Activated T-cell treated with anti-CD3 and anti-CD28 coated beads for 48 hours (primary cell): ENCODE measurements around the gene TASP1.

Experiments used
- DNase-seq: peaks from one replicate; pipeline ENCODE4 v3.0.0-alpha.2; 2020; ENCODE audit warnings: low read depth

TASP1 gene

DNA sequence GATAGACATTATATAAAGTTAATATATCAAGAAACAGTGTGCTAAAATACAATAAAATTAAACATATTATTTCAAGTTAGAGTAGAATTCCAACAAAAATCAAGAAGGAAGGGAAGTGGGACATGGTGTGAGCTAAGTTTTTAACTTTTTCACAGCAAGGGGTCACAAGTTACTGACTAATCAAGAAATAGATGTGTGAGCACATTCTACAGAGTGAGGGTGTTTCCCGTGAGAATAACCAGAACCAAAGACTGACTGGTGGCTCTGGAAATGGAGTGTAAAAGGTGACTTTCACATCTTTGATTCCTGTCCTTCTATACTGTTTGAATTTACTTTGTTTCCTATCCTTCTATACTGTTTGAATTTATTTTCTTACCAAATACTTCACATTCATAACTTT is 206.6 kb downstream of the TASP1 start:
- DNase-seq: no peak

DNA sequence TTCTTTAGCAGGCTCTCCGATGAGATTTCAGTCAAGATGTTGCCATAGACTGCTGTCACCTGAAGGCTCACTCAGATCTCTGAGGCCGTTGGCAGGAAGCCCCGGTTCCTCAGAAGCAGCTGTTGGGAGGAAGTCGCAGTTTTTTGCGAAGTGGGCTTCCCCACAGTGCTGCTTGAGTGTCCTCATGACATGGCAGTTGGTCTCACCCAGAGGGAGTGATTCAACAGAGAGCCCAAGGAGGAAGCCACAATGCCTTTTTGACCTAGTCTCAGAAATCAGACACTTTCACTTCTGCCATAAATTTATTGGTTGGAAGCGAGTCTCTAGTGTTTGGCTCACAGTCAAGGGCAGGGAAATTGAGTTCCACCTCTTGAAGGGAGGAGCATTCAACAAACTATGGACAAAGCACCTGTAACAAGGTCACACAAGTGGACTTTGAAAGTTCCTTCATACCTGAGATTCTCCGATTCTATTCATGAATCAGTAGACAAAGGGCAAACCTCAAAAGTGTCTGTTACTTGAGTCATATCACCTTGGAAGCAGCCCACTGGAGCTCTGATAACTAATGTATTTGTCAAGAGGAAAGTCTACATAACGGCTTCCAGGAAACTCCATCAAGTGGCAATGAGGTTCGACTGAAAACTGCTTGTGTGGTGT is 208.3 kb downstream of the TASP1 start:
- peak; percentile 40 for DNase-seq

DNA sequence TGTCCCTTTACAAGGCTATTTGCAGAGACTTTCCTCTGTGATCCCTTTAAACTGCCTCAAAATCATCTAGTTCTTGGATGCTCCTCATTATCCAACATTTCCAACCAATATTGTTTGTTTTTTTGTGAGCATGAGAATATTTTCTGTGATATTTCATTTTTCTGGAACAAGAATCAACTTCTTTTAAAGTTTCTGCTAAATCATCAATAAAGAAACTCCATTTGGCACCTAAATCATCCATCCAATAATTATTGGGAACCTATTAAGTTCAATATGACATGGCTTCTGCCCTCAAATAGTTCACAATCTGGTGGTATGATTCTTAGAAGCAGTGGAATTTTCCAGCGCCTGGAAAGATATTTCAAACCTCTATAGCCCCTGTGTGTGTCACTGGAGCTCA is 210.0 kb downstream of the TASP1 start:
- DNase-seq: no peak

DNA sequence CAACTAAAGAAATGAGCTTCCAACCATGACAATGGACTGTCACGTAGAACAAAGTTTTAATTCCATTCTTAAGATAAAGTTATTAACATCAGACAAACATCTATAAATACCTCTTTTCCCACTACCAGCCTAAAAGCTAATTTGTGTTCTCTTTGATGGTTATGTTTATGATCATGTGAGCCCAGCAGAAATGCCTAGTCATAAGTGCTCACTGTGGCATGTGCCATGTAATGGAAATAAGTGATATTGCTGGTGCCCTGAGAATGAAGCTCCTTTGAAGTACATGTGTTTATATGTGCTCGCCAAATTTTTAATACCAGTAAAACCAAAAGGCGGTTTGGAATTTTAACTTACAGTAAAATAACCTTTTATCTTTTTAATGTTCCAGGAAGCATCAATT is 211.9 kb downstream of the TASP1 start:
- DNase-seq: no peak

DNA sequence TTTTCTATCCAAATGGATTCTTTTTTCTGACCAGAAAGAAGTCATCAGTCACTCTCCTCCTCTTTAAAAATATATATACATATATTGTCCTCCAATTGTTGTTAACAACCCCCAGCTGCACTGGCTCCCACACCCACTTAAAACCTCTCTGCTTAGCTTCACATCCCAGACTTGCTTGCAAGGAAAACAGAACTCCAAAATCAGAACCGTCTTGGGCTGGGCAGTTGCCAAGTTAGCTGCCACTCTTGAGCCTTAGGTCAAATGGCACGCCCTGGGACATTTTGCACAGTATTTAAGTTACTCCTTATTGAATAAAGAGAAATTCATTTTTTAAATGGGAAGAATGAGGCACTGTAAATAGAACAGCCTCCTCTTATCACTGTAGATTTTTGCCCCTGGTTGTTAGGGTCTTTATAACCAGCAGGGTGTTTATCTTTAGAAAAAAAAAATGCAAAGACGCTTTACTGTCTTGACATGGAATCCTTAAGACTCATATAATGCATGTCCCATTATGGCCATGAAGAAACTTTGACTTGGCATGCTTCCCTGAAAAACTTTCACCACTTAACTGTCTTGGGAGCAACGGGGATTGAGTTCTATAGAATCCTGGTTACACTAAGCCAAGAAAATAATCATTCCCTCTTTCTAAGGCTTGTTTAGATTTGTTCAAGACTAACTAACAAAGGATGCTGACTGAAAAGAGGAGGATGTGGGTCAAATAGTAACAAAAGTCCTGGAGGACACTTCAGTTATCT is 213.2 kb downstream of the TASP1 start:
- DNase-seq: no peak

DNA sequence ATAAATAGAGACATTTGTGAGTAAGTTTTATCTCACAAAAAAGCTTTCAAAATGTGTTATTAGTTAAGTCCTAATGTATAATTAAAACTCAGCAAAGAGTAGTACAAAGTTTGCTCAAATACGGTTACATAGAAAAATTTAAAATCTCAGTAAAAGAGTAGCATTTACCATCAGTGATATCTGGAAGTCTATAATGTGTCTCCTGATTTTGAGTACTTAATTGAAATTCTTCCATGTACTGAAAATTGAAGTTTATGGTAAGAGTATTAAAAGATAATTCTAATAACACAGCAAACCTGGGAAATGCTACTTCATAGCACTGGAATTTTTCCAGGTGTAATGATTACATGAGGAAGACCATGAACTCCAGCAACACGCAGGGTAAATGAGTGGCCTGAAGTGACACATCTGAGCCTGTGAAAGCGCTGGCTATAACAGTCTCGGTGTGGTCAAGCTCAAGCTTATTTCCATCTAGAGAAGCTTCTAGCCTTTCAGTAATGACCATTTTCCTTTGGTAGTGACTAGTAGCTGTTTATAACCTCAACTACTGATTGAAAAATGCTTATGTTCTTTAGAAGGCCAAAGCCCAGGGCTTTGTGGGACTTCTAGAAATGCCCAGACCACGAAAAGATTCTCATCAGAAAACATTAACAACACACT is 214.4 kb downstream of the TASP1 start:
- no peak for DNase-seq

DNA sequence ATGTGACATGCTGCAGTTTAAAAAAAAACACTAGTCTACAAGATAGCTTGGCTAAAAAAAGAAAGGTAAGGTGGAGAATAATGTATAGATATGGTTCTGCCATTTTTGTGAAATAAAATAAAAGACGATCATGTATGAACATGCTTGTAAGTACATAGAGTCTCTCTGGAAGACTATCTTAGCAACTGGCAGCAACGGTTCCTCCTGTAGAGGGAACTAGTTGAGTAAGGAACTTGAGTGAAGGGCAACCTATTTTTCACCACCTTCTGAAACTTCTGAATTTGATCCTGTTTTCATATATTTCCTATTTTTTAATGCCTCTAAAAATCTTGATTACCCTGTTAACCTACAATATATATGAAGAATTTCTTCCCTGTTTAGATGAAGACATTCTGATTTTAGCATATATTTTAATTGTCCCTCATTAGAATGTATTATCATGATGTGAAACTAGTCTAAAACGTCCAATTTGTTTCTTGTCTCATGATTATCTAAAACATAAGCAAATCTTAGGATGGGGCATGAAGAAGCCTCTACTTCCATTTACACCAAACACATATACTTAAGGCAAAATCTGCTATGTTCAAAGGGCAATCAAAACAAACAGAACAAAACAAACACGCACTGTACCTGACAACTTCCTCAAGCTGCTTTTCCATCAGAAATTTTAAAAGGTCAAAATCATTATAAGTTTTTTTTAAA is 215.1 kb downstream of the TASP1 start:
- DNase-seq: no peak

DNA sequence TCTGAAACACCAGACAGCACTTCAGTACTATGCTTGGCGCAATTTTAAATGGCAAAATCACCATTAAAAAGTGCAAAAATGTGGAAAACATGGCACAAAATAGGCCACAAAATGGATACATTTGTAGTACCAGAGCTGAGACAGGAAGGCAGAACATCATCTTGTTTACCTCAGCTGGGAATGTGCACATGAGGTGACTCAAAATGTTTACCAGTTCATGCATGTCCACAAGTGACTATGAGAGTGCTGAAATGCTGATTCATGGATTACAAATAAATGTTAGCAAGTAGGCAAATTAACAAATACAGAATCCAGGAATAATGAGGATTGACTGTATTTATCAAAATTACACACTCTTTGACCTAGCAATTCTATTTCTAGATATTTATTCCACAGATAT is 216.1 kb downstream of the TASP1 start:
- DNase-seq: no peak

DNA sequence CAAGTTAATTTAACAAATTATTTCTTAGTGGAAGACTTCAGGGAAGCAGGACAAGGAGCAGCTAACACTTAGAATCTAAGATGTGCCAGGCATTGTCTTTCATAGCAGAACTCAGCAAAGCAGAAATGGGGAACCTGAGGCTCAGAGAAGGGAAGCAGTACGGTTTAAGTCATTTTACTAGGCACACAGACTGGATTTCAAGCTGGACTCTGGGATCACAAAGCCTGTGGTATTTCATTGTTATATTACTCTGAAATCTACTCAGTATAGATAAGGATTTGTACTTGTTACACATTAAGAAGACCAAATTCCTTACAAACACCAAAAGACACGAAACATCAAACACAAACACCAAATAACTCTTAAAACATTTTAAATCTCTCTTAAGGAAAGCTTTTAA is 218.1 kb downstream of the TASP1 start:
- DNase-seq: no peak

DNA sequence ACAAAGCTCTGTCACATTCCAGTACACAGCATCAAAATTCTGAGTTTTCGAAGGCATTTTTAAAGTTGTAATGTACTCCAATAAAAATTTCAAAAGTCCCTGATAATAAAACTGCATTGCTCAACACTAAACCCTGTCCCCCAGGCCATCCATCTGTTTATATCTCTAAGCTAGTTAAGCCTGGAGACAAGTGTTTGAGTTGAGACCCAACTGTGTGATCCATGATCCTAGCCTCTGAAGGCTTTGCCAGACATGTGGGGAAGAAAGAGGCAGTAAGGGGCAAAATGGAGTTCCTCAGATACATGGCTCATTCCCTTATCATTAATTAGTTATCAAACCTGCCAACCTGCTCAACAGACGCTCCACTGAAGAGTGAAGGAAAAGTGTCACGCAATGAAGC is 219.3 kb downstream of the TASP1 start:
- no peak for DNase-seq

DNA sequence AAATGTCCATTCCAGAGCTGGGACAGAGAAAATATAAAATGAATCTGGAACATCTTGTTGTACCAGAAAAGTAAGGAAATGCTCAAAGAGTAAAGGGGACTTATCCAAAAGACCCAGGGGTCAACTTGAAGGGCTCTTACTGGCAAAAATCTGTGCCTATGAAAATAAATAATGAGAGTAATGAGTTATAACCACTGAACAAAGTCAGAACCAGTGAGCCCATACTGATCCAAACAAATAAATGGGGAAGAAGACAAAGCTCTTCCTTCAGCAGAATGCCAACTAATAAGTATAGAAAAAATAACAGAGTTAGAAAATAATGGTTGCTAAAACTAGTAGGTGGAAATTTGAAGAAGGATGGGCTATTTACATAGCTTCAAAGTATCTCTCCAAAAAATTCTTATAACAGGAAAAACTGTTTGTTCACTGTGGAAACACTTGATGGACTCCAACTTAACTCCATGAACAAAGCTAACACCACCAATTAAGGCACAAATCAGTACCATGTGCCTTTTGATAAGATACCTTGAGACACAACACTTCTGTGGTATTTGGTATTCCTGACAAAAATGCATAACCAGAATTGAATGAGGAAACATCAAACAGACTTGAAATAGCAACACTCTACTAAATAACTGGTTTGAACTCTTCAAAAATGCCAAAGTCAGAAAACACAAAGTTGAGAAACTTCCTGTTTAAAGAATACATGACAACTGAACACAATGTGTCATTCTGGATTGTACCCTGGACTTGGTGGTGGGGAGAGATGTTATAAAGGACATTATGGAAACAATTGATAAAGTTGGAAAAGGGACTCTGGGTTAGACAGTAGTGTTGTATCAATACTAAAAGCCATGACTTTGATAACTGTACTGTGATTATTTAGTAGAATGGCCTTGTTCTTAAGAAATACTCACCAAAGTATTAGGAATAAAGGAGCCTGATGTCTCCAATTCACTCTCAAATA is 220.2 kb downstream of the TASP1 start:
- no peak for DNase-seq

DNA sequence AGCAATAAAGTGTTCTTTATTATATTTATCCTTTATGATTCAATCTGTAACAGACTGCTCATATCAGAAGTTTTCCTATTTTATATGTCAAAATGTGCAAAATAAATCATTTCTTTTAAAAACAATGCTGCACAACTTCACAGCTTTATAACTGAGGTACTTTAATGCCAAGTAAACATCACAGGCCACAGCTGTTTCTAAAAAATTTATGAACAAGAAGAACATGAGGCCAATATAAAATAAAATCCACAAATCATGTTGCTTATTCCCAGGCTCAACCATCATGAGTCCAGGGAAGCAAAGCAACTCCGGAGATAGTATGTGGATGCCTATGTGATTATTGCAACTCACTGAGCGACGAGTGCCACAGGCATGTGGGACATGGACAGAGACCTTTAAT is 222.2 kb downstream of the TASP1 start:
- DNase-seq: no peak

DNA sequence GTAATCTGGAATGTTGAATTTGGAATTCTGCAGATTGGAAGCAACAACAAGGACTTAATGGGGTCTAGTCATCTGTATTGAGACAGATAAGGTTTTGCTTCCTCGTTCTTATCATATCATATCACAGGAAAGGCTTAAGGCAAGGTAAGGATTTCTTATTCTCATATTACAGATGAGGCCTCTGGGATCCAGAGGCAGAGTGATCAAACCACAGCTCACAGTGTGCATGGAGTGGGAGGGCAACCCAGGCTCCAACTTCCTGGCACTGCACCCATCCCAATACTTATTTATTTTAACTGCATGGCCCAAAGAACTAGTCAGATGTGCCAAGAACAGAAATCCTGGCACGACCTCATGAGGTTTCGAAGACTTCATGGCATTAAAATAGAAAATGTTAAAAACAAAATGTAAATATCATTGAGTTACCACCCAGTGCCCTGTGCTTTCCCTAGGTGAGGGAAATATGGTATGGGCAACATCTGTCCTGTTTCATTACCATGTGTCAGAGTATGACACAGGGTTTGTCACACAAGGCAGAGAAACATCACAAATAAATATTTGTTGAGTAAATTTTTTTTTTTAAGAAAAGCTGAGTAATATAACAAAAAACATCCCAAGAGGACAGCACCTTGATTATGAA is 225.8 kb downstream of the TASP1 start:
- DNase-seq: no peak

DNA sequence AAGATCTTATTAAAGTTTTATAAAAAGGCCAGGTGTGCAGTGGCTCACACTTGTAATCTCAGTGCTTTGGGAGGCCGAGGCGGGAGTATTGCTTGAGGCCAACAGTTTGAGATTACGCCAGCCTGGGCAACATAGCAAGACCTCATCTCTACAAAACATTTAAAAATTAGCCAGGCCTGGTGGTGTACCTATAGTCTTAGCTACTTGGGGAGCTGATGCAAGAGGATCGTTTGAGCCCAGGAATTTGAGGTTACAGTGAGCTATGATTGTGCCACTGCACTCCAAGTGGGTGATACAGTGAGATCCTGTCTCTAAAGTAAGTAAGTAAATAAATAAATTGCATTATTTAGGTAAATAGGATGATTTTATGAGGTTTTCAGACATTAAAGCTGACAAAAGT is 234.4 kb downstream of the TASP1 start:
- no peak for DNase-seq

DNA sequence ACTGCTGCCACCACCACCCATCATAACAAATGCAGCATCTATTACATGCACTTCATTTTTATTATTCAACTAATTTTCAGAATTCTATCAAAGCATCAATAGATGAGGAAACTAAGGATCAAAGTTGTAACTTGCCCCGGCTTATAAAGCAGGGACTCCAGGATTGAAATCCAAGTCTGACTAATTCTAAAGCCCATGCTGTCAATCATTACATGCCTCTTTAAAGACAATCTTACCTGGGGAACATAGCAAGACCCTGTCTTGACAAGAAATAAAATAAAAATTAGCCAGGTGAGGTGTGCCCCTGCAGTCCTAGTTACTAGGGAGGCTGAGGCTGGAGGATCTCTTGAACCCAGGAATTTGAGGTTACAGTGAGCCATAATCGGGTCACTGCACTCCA is 235.3 kb downstream of the TASP1 start:
- no peak for DNase-seq

DNA sequence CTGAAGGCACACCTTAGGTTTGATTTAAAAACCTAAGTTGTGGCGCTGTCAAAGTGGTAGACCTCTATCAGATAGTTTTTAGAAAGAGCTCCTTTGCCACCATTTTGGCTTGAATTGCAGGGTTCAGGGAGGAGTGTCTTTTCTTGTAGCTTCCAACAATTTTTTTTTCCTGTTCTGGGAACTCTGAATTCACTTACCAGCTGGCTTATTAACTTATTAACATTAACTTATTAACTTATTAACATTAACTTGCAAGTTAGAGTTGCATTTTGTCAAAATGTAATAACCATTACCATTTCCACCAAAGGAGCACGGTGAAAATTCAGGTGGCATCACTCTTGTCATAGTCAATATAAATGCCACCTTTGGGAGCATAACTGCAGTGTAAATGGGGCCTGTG is 235.7 kb downstream of the TASP1 start:
- DNase-seq: no peak

DNA sequence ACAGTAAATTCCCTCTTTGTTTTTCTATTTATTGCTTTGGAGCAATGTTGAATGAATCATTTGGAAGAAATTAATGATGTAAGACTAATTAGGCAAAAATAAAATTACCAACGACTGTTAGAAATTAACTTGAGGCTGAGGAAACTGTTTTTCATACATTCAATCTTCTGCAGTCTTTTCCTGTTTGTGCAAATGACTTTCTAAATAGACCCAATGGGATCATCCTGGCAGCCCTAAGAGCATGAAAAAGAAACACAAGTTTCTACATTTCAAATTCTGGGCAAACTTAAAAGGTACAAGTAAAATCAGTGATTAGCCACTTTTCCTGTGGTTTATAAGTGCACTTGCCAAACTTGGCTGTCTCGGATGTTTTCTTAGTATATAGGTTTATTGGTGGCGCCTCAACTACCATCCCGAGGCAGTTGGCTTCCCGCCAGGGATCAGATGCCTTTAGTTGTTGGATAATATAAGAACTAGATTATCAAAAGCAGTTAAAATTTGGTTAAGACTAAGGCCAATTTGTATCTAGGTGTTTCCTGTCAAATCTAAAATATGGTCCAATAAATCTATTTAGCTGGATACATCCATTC is 236.5 kb downstream of the TASP1 start:
- no peak for DNase-seq

DNA sequence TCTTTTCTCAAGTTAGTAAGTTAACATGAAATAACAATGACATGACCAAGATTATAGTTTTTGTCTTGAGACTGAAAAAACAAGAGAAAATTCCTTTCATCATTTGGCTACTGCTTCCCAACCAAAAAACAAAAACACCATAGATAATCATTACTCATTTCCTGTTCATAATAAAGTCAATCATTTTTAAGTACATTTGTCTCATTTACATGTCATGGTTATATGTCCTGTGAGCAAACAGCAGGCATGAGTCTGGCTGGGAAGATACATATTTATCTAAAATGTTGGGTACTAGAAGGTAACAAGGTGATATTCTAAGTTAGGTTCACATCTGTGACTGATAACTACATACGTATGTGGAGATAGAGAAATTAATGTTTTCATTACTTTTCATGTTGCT is 237.1 kb downstream of the TASP1 start:
- DNase-seq: no peak

DNA sequence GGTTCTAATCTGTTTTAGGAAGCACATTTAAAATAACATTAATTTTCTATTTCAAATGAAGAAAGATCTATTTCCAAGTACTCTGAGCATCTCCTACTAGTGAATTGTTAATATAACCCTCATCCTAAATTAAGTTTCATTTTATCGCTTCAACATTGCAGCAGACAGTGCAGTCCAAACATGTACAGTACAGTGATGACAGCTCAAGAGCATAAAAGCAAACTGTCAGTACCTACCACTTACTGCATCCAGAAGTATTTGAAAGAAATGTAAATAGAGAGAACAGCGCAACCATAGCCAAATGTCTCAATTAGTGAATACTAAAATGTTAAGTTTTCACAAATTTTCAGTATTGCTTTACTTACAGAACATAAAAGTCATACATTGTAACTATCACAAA is 238.3 kb downstream of the TASP1 start:
- DNase-seq: no peak

DNA sequence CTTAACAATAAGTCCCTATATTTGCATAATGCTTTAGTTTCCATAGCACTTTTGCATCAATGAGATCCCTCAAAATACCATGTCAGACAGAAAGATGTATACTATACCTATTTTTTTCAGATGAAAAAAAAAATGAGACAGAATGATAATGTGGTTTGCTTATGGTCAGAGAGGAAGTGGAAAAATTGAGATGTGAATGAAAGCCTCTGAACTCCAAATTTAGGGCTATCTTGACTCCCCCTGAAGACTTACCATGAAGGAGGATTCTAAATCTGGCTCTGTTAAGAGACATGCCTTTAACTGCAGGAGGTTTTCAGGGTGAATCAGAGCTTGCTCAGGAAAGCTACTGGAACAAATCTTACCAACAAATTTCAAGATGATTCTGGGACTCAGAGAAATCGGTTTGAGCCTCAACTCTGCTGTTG is 241.4 kb downstream of the TASP1 start:
- no peak for DNase-seq

DNA sequence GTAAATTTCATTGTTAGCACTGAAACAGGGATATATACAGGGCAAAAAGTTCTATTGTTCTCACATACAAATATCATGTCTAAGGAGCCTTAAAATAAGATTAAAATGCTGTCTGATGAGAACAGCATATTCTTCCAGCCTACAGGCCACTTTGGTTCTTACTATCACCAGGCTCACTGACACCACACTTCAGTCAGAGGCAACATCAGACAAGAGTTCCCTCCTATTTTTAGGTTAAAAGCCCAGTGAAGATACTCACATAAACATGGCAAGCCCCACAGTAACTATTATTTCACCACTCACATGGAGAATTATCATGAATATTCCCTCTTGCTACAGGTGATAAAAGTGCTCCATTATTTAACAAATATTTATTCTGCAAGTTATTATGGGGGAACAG is 241.9 kb downstream of the TASP1 start:
- DNase-seq: no peak
